Measurements from ENCODE around the gene IQCE. TPM values are rescaled to one million over a fixed set of nuclear protein-coding genes. Genes with fewer than 3 reads are reported as not detected.

The IQCE gene
- polyA plus RNA-seq, 1 donor: 5.9 TPM

Other genes with a start within 250 kb of the IQCE start
- gene SNX8, start 244.5 kb upstream of the IQCE start, polyA plus RNA-seq (ENCODE audit: insufficient read length): 29.4 TPM
- 110 TPM for gene EIF3B, start 204.2 kb upstream of the IQCE start, polyA plus RNA-seq (ENCODE audit: insufficient read length)
- gene CHST12, start 155.4 kb upstream of the IQCE start, polyA plus RNA-seq (ENCODE audit: insufficient read length): 10.9 TPM
- not detected for gene GRIFIN, start 82.6 kb upstream of the IQCE start, polyA plus RNA-seq (ENCODE audit: insufficient read length)
- 21.3 TPM for gene LFNG, start 39.2 kb upstream of the IQCE start, polyA plus RNA-seq (ENCODE audit: insufficient read length)
- 25.9 TPM for gene BRAT1, start 3.5 kb upstream of the IQCE start, polyA plus RNA-seq (ENCODE audit: insufficient read length)
- gene TTYH3, start 73.0 kb downstream of the IQCE start, polyA plus RNA-seq (ENCODE audit: insufficient read length): 83.4 TPM
- gene AMZ1, start 129.2 kb downstream of the IQCE start, polyA plus RNA-seq (ENCODE audit: insufficient read length): 0.67 TPM

Measured in hindlimb muscle (tissue), 1 donor.